ENCODE measurements around the gene SYF2. TPM values are rescaled to one million over a fixed set of nuclear protein-coding genes. Genes with fewer than 3 reads are reported as not detected.

The SYF2 gene
- total and polyA plus RNA-seq, 2 of the 4 experiments (the other 2 are of a cell fraction) = 8.6 to 19.5 TPM

DNA sequence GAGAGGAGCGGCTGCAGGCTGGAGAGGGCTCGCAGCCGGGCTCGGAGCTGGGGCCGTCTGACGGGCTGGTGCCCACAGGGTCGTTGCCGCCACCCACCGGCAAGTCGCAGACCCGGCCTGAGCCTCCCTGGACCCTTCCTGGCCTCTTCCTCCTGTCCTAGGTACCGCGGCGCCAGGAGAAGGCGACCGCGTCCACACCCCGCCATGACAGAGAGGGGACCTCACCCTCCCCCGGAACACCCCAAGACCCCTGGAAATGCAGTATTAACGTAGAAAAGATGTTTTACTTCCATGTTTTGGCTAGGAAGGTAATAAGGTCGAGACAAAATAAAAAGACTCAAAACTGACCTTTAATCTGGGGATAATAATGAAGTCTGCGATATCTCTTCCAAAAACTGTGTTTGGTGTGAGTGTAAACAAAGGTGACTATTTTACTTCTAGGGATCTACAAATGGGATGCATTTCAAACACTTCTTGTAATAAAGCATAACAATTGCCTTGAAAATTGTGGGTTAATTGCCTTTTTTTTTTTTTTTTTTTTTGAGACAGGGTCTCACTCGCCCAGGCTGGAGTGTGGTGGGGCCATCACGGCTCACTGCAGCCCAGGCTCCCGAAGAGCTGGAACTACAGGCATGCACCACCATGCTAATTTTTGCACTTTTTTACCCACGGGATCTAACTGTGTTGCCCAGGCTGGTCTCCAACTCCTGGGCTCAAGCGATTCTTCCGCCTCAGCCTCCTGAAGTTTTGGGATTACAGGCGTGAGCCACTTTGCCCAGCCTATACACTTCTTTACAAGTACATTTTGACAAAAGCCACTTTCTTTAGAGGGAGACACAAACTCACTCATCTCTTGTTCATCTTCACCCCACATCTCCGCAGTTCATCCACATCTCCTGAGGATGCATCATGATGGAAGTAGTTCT lies 15.8 kb upstream of the SYF2 start:
- Histone ChIP-seq H3K18ac (ENCODE audit: low read depth, low read length) (peak overlapping the region; percentile 11; the same call in 1 of the 2 replicates), H3K9me1 (ENCODE audit: insufficient read depth, low read length) (0 out of 2 replicates have a peak, but pooled peaks cover 4% of the 10 kb centered on the region), H3K9ac (ENCODE audit: low read depth, low read length) (peak overlapping the region; percentile 60), H3K4me3 (ENCODE audit: insufficient read depth, low read depth, low read length) (peak overlapping the region; percentile 55), H4K91ac (ENCODE audit: insufficient read depth, low read depth, low read length) (peak overlapping the region; percentile 48), H3K27me3 (ENCODE audit: control insufficient read depth, insufficient read depth, low read length) (no peaks in the 10 kb centered on the region), H3K79me1 (ENCODE audit: low read depth in 1 of 2, low read length in 2 of 2) (peaks cover 6 to 43% of the 10 kb centered on the region in 2 experiments), H2BK120ac (ENCODE audit: low read depth, low read length) (peak overlapping the region; percentile 37; the same call in 1 of the 2 replicates), H2AFZ (replicated peaks; ENCODE audit: low read length, poor library complexity) (peak overlapping the region; percentile 91), H4K8ac (ENCODE audit: low read depth in 2 of 2, low read length in 2 of 2) (peak overlapping the region; percentile 19 to 70), H3K14ac (replicated peaks; ENCODE audit: low read depth, low read length) (peak overlapping the region; percentile 47), H2AK5ac (ENCODE audit: low read depth, low read length) (peak overlapping the region; percentile 36; the same call in 1 of the 2 replicates), H3K9me3 (ENCODE audit: control insufficient read depth, insufficient read depth, low read length) (no peaks in the 10 kb centered on the region), H2AK9ac (replicated peaks; ENCODE audit: low read depth, low read length, poor library complexity) (peak overlapping the region; percentile 81), H2BK5ac (ENCODE audit: low read depth, low read length, poor library complexity, severe bottlenecking) (peak overlapping the region; percentile 68), H2BK15ac (ENCODE audit: low read depth, low read length) (no peak overlapping the region; the same call in 2 of the 3 replicates), H3K27ac (ENCODE audit: insufficient read depth, low read length) (peak overlapping the region; percentile 75), H2BK20ac (ENCODE audit: low read depth, low read length) (no peak overlapping the region), H3K56ac (ENCODE audit: extremely low read depth, insufficient read depth, low read length) (peak overlapping the region; percentile 57), H3K4me2 (ENCODE audit: low read depth, low read length) (peak overlapping the region; percentile 84), H4K20me1 (ENCODE audit: insufficient read depth, low read length) (peaks cover 34% of the 10 kb centered on the region), H3K23ac (ENCODE audit: low read depth, low read length) (peak overlapping the region; percentile 46; the same call in 1 of the 2 replicates), H3K36me3 (ENCODE audit: control insufficient read depth, insufficient read depth, low read length) (peaks cover 14% of the 10 kb centered on the region), H3K4ac (ENCODE audit: low read depth, low read length) (peak overlapping the region; percentile 84), H4K5ac (ENCODE audit: low read depth, low read length) (peak overlapping the region; percentile 37), H3K4me1 (ENCODE audit: control insufficient read depth, insufficient read depth, low read length) (no peaks in the 10 kb centered on the region)
- no peak for DNase-seq
- in situ Hi-C loops (cut with MboI; ENCODE audit: low sequenced_read_pairs) (loop anchor here (25.0 kb wide), 1 partner anchor 564 kb away; the partner anchor contains the start of genes MTFR1L and SELENON), intact Hi-C loops (cut with micrococcal nuclease) (loop anchor here (5.0 to 10.0 kb wide), 2 partner anchors 94 to 567 kb away; partner anchors contain the start of gene MTFR1L), dilution Hi-C loops (cut with HindIII; ENCODE audit: low sequenced_read_pairs, unreplicated experiment) (no loop called here)
- BruUV-seq (replicated peaks) = no TSS peak
- 63% methylated on average over 4 of the region's 30 CpGs; no CpG with 5 or more reads in 1 of the 2 experiments for WGBS, 2 experiments (ENCODE audit: extremely low coverage in 2 of 2, insufficient read length in 1 of 2)
- CTCF ChIA-PET = no interaction called here
- POLR2A ChIA-PET (ENCODE audit: unreplicated experiment) = interaction anchor here (0.5 to 1.4 kb wide), 4 partner anchors 10 to 184 kb away, joined by 3 to 12 read pairs (median 6); partner anchors contain the start of gene SYF2
- ATAC-seq (ENCODE audit: low read depth) = no peak
- TF ChIP-seq, protein P1, sequence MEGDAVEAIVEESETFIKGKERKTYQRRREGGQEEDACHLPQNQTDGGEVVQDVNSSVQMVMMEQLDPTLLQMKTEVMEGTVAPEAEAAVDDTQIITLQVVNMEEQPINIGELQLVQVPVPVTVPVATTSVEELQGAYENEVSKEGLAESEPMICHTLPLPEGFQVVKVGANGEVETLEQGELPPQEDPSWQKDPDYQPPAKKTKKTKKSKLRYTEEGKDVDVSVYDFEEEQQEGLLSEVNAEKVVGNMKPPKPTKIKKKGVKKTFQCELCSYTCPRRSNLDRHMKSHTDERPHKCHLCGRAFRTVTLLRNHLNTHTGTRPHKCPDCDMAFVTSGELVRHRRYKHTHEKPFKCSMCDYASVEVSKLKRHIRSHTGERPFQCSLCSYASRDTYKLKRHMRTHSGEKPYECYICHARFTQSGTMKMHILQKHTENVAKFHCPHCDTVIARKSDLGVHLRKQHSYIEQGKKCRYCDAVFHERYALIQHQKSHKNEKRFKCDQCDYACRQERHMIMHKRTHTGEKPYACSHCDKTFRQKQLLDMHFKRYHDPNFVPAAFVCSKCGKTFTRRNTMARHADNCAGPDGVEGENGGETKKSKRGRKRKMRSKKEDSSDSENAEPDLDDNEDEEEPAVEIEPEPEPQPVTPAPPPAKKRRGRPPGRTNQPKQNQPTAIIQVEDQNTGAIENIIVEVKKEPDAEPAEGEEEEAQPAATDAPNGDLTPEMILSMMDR (conservative IDR thresholded peaks at IDR 0.05; ENCODE audit: low read depth, low read length) = peak; percentile 22; the same call in 1 of the 2 replicates
- no peak for TF ChIP-seq MXI1 (IDR thresholded peaks at IDR 0.05; ENCODE audit: borderline replicate concordance, low read depth, low read length)
